NCI-H2171 treated with DMSO at 0.1 percent for 48 hours (cell line): ENCODE measurements around the gene RCE1.

Experiments used
- DNase-seq: peaks from one replicate; lab custom pipeline; 2025; lab: John Stamatoyannopoulos, UW

The RCE1 gene

DNA sequence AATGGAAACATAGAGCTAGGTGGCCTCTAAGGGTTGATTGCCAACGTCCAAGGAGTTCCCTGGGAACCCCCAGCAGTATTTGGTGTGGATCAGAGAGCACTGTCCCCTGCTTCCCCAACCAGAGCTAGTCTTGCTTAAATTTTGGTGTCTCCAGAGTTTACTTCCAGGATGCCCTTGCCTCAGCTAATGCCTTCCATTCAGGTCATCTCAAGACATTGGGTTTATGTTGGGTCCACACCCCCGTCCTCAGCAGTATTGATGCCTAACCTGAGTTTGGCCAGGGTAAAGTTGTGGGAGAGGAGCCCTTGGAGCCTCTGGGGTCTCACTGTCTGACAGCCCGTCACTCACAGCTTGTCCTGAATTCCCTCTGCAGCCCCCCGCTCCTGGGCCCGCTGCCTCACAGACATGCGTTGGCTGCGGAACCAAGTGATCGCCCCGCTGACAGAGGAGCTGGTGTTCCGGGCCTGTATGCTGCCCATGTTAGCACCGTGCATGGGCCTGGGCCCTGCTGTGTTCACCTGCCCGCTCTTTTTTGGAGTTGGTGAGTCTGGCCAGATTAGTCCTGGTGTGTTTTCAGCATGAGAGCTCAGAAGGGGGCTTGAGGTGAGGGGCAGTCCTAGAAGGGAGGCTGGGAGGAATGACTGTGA lies 1.4 kb downstream of the RCE1 start:
- no peak for DNase-seq

- DNase-seq = no peak
These were observed 2.1 kb downstream of the RCE1 start for GRCh38 chr11:66845143-66845875.

GRCh38 chr11:66845876-66846212 lies 2.6 kb downstream of the RCE1 start:
- no peak for DNase-seq

DNA sequence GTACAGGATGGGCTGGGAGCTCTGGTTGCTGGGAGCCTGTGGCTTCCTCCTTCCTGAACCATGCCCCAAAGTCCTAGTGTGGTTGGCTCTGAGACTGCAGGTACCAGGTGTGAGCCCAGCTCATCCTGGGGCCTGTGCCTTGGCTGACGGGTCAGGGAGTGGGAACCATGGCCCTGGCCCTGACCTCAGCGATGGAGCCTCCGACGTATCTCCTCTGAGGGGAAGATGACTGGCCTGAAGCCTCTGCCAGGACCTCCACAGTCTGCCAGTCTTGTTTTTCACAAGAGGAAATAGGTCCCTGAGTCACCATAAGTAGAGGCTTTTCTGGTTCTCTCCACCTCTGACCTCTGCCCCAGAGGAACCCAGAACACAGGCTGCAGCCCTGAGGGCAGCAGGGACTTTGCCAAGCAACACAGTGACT lies 3.4 kb downstream of the RCE1 start:
- DNase-seq = no peak

- no peak for DNase-seq
These were observed 4.4 kb downstream of the RCE1 start for GRCh38 chr11:66847461-66848232.

GRCh38 chr11:66848671-66849500 lies 5.6 kb downstream of the RCE1 start:
- DNase-seq = no peak

GRCh38 chr11:66849501-66850234 lies 6.4 kb downstream of the RCE1 start:
- DNase-seq = no peak

DNA sequence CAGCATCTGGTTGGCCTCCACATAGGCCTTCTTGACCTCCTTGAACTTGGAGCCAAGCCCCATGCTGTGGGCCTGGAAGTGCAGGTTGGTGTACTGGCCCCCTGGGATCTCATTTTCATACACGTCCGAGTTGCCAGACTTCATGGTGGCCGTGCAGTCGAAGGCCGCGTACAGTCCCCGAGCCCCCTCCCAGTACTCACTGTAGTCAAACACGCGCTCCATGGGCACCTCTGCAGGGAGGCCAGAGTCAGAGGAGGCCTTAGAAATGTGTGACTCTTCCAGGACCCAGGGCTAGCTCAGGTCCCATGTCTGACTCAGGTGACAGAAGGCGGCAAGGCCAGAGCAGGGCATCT lies 7.0 kb downstream of the RCE1 start:
- DNase-seq = no peak

DNA sequence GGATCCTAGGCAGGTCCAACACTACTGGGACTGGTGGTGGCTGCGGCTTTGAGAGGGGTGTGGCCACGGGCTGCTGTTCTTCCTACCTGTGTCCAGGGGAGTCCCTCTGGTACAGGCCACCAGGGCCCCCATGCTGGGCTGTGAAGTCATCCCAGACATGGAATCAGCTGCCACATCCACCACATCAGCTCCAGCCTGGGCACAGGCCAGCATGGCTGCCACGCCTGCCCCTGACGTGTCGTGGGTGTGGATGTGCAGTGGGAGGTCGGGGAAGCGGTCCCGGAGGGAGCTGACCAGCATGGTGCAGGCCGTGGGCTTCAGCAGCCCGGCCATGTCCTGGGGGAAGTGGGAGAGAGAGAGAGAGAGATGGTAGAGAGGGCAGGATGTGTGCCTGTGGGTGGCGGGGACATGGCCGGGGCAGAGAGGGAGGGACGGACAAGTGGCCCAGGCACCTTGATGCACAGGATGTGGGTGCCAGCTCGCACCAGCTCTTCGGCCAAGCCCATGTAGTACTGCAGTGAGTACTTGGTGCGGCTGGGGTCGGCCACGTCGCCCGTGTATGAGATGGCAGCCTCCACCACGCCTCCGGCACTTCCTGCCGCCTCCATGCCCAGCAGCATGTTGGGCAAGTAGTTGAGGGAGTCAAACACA lies 7.5 kb downstream of the RCE1 start:
- DNase-seq = no peak

DNA sequence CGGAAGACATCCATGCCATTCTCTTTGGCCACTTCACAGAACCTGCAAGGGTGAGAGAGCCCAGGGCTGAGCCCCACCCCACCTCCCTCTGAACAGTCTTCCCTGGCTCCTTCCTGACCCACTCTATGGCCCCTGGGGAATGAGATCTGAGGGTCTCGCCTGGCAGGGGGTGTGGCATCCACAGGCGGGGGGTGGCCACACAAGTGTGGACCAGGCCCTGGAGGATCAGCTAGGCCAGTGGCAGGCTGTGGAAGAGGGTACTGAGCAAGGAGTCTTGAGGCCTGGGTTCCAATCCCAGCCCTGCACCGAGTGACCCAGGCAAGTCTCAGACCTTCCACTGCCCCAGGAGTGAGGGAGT lies 8.0 kb downstream of the RCE1 start:
- DNase-seq = no peak

DNA sequence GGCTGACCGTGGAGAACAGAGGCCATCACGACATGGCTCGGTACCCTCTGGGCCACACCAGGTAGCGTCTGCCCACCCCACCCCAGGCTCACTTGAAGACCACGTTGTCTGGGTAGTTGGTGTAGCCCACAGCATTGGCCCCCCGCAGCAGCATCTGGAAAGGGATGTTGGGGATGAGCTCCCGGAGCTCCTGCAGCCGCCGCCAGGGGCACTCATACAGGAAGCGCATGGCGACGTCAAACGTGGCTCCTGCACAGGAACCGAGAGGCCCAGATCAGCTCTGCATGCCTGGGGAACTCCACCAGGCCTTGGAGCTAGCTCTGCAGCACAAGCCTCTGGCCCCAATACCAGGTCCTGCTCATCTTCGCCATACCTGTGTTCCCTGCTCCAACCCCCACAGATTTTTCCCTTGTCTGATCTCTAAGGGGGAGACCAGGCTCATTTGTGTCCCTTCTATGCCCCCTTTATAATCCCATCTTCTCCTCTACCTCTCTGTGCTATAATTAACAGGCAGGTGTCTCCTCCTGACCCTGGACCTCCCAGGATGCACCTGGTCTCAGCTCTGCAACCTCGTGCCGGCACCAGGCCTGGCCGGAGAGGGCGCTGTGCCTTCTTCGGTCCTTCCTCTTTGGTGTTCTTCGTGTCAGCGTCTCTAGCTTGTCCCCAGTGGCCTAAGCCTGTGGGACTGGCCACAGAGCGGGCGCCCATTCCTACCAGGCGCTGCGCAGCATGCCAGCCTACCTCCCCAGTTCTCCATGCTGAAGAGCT lies 8.6 kb downstream of the RCE1 start:
- DNase-seq = no peak

GRCh38 chr11:66852466-66853241 lies 9.4 kb downstream of the RCE1 start:
- no peak for DNase-seq

DNA sequence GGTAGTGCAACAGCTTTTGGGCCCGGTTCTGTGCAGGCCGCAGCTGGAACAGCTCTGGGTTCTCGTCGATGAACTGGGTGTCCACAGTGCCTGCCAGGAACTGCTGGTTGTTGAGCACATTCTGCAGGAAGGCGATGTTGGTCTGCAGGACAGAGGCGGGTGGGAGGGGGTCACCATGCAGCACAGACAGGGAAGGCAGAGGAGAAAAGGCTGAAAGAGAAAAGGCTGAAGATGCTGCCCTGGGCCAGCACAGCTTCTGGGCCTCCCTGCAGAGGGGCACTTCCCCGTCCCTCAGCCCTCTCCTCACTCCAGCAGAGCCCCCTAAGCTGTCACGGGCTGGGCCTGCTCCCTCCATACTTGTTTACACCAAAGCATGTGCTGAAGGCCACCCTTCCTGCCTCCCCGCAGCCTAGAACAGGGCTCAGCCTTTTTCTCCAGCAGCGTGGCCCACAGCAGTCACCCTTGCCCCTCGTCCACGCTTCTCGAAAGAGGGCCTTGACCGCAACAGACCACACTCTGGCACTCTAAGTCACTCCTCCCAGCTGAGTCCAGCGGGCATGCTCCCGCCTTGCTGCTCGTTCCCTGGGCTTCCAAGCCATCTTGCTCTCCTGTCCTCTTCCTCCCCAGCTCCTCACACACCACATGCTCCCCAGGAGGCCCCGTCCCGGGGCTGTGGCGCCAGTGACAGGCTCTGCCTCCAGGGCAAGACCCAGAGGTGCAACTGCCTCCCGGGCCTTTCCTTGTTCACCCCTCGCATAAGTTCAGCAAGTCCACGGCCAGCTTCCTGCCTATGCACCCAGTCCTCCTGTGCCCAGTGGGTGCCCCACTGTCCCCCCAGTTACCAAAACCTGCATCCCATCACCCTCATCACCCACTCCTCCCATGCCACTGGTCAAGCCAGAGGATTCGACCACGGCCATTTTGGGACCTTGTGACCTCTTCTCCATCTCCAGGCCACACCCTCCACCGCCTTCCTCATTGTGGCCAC lies 10.3 kb downstream of the RCE1 start:
- no peak for DNase-seq

GRCh38 chr11:66854231-66854661 lies 11.0 kb downstream of the RCE1 start:
- no peak for DNase-seq

DNA sequence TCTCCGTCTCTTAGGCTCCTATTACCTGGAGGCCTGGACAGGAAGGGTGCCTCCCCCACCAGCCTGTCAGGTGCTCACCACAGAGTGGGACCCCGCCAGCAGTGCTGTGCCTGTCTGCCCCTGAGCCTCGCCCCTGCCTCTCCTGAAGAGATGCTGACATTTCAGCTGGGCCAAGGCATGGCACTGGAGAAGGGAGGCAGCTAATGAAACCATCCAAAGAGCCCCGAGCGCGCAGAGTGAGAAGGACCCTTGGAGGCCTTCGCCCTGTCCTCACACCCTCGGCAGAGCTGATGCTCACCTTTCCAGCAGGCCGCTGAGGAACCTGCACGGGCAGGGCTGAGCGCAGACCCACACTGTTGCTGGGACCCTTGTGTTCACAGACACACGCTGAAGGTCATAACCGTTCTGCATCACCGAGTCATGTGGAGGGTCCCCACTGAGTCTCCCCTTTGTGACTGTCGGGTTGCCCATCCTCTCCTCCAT lies 11.5 kb downstream of the RCE1 start:
- DNase-seq = no peak

- DNase-seq = peak; percentile 84
These were observed 12.6 kb downstream of the RCE1 start for GRCh38 chr11:66855574-66856495.
